Skin epidermis (tissue), 12 donors: Measurements from ENCODE around the gene FBXO46.
"Not testable (repeated sequence)": the region's sequence is repeated elsewhere in the genome, so short reads cannot be mapped to it uniquely, and the experiment has no call there.

Source experiments
- H3K27ac ChIP-seq, 21 experiments: fragments of 200-600 bp; sonication (generic) in 11 of 21; one replicate each; pipeline ENCODE4 v1.5.0; 2020; ENCODE audit warnings: mild to moderate bottlenecking in 3 of 21, inconsistent platforms in 2 of 21, moderate library complexity in 2 of 21
- H3K4me3 ChIP-seq, 7 experiments: fragments of 200-600 bp; sonication (generic) in 2 of 7; one replicate each; pipeline ENCODE4 v1.5.0; 2020; ENCODE audit warnings: inconsistent platforms in 2 of 7, mild to moderate bottlenecking in 2 of 7, moderate library complexity in 1 of 7

The FBXO46 gene

DNA sequence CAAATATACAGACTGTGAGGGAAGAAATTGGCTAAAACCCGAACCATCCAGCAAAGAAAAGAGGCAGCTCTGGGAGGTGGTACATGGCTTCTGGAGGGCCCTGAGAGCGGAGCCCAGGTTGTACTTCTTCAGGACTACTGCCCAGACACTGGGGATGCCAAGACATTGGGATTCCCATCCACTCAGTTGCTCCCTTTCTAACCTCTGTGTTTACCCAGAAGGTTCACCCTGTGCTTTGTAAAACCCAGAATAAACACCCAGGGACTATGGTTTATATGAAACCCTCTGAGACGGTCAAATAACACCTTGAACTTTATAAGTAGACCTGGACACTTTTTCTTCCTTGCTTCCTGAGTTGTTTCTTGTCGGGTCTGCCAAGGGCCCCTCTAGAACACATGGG is 12.3 kb upstream of the FBXO46 start:
- no peak overlapping the region for H3K27ac ChIP-seq

DNA sequence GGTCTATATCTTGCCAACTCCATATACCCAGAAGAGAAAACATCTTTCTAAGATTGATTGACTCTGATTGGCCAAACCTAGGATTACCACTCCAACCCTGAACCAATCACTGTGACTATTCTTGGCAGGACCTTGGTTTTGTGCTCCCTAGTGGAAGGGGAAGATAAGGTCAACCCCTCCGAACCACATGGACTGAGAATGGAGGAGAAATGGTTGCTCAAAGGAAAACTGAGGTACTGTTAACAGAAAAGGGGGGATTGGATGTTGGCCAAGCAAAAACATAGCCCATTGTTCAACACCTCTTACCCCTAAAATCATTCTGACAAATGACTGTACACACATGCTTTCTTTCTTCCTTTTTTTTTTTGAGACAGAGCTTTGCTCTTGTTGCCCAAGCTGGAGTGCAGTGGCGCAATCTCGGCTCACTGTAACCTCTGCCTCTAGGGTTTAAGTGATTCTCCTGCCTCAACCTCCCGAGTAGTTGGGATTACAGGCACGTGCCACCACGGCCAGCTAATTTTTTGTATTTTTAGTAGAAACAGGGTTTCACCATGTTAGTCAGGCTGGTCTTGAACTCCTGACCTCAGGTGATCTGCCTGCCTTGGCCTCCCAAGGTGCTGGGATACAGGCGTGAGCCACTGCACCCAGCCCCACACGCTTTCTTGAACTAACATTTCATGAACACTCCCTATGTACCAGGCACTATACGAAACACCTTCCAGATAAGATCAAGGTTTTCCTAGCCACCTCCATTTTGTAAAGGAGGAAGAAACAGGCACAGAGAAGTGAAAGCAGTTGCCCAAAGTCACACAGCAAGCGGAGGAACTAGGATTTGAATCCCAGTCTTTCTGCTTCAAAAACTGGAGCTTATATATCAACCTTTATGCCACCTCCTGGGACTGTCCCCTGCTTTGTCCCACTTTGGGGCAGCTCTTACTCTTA is 9.1 kb upstream of the FBXO46 start:
- Histone ChIP-seq H3K27ac (no peak overlapping the region), H3K4me3 (no peak overlapping the region)

More for the DNA sequence above, 12.3 kb upstream of the FBXO46 start:
- H3K4me3 ChIP-seq: no peak overlapping the region

DNA sequence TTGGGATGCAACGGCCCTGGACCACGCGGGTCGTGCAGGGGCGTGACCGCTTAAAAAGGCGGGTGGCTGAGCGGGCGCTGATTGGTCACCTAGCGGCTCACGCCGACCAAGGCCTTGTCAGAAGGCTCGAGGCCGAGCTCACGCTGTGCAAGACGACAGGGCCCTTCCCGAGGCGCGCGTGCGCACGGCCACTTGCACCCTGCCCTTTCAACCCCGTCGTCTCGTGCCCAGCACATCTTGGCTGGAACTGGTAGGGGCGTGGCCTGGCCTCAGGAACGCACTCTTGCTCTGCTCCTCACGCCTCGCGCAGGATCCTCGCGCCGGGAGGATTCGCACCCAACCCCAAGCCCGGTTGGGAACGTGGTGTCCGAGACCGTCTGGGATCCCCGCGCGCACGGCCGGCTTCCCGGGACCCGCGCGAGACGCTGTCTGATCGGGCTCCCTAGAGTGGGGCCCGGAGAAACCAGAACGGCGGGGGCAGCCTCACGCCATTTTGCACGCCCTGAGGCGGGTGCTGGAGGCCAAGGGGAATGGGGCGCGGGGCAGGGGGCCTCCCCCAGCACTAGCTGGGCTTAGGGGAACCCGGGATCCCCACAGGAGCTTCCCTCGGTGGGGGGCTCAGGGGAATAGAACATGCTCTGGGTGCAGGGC is 2.6 kb upstream of the FBXO46 start, which contains the start of gene MEIOSIN:
MEIOSIN (plus strand) TSS at position 280 of the 651 bp plus-strand sequence. CDS start 1,938 bp downstream, outside the sequence.
- Histone ChIP-seq H3K27ac (no peak within 1 kb of the TSS), H3K4me3 (no peak within 1 kb of the TSS)

DNA sequence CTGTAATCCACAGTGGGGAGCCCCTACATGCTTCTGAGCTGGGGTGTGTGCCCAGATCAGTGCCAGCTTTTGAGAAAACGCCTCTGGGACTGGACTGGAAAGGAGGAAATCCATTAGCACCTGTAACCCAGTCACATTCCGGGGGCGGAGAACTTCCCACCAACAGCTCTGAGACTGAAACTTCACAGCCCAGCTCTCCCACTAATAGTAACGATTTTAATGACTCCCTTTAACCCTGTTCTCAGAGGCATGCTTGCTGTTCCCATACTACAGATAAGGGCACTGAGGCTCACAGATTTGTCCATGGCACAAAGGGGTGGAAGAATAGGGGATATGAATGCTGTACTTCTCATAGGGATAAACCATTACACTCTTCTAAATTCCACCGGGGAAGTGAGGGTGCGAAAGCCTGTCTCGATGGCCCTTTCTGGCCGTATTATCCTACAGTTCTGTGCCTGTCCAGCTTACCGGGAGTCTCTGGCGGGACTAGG is 851 bp downstream of the FBXO46 start:
- peak overlapping the region in 20 of 21 experiments; percentile 74 to 93 (median 88) for H3K27ac ChIP-seq

DNA sequence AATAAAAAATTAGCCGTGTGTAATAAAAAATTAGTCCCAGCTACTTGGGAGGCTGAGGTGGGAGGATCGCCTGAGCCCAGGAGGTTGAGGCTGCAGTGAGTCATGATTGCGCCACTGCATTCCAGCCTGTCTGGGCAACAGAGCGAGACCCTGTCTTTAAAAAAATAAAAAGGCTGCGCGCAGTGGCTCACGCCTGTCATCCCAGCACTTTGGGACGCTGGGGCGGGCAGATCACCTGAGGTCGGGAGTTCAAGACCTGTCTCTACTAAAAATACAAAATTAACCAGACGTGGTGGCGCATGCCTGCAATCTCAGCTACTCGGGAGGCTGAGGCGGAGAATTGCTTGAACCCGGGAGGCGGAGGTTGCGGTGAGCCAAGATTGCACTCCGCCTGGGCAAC is 2.0 kb downstream of the FBXO46 start:
- peak overlapping the region in 2 of 21 experiments; percentile 37 to 87 for H3K27ac ChIP-seq
- H3K4me3 ChIP-seq: not testable (repeated sequence)

More for the DNA sequence above, 851 bp downstream of the FBXO46 start:
- peak overlapping the region; percentile 57 to 91 (median 84) for H3K4me3 ChIP-seq

DNA sequence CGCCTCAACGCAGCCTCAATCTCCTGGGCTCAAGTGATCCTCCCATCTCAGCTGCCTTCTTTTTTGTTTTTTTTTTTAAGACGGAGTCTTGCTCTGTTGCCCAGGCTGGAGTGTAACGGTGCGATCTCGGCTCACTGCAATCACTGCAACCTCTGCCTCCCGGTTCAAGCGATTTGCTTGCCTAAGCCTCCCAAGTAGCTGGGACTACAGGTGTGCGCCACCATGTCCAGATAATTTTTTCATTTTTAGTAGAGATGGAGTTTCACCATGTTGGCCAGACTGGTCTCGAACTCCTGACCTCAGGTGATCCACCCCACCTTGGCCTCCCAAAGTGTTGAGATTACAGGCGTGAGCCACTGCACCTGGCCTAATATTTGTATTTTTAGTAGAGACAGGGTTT is 10.6 kb downstream of the FBXO46 start:
- not testable (repeated sequence) for H3K4me3 ChIP-seq
- H3K27ac ChIP-seq: peak overlapping the region in 3 of 21 experiments; percentile 22 to 39 (median 34)

DNA sequence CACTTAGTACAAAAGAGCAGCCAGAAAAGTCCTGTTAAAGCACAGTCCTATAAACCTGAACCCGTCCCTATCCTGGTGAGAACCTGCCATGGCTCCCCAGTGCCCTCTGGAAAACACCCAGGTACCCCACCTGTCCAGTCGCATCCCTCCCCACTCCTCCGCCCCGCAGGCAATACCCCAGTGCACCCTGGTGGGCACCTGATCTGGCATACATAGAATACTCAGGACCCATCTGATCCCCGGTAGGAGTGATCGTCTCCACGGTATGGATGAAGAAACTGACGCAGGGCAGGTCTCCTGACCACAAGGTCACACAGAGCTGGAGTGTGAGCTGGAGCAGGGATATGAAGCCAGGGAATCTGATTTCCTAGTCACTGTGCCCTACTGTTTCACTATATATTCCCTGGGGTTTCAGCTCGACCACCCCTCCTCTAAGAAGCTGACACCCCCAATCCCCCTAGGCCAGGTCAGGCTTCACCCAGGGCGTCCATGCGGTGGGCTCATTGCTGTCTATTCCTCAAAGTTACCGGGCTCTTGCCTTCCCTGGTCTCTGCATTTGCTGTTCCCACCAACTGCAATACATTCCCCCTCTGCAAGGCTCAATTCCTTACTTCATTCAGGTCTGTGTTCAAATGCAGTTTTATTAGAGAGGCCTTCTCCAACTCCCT is 12.6 kb downstream of the FBXO46 start:
- H3K4me3 ChIP-seq: peak overlapping the region; percentile 52 to 62 (median 56)
- H3K27ac ChIP-seq: peak overlapping the region in 20 of 21 experiments; percentile 62 to 98 (median 92)

DNA sequence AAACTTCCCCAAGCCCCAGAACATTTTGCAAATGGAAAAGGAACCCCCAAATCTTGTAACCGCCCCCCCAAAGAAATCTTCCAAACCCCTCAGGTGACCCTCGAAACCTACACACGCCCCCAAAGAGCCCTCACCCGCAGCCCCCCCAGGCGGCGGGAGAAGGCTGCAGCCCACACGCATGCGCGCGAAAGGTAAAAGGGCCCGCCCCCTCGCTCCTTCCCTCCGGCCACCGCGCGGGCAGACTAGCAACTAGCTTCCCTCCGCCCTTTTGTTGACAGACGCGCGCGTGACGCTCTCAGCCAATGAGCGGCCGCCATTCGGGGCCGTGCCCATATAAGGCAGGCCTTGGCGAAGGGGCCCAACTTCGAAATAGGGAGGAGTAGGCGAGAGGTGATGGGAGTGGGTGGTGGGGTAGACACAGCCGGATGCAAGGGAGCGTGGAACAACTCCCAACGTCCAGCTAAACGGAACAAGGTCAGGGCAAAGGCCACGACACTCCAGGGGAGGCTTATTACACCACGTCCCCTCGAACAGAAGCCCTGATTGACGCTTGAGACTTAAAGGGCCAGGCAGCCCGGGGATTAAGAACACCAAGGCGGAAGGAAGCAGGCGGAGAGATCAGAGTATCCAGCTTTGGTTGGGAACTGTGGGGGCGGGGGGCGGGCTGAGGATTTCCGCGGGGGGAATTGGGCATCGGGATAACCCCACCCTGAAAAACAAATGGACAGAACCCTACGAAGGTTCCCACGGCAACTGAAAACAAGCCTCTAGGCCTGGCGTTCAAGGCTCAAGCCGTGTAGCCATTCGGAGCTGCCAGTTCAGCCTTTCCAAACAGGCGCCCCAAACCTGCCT is 13.3 kb downstream of the FBXO46 start:
- peak overlapping the region; percentile 52 to 62 (median 56) for H3K4me3 ChIP-seq
- H3K27ac ChIP-seq: peak overlapping the region; percentile 33 to 98 (median 92)

DNA sequence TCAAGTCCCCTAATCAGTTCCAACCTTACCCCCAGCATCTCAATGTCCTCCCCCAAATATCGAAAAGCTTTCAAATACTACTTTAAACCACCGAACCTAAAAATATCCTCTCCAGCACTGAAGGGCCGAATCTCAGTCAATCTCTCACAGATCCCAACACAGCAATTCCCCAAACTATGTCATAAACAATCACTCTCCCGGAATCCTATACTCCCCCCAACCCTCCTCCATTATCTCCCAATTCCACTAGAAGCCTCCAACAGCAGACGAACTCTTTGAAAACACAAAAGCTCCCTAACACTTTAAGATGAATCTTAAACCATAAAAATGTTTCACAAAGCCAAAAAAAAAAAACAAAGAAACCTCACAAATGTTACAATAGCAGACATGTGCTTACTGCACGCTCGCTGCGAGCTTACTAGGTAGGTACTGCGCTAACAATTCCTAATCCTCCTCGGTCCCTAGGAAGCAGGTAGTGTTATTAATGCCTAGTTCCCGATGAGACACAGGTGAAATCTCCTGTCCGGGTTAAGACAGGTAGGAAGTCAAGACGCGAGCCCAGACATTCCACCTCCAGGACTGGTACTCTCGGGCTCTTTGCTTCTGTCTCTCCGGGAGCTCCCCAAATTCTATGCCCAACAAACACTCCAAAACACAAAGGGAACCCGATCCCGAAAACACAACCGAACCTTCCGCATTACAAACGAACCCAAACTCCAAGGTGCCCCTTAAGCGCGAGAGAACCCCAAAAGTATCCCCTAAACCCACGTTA is 14.2 kb downstream of the FBXO46 start:
- peak overlapping the region; percentile 52 to 62 (median 56) for H3K4me3 ChIP-seq
- peak overlapping the region; percentile 33 to 98 (median 90) for H3K27ac ChIP-seq

DNA sequence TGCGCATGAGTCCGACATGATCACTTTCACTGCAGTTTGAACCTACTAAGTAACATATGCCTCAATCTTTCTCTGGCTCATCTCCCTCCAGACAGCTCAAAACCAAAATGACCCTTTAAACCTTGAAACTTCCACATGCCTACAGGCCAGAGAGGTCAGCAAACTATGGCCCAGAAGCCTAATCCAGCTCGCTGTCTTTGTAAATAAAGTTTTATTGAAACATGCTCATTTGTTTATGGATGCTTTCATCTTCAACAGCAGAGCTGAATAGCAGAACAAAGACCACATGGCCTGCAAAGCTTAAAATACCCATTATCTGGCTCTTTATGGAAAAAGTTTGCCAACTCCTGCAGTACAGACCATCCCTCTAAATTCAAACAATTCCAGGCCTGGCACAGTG is 15.6 kb downstream of the FBXO46 start:
- H3K4me3 ChIP-seq: no peak overlapping the region
- peak overlapping the region in 1 of 21 experiments; percentile 17 for H3K27ac ChIP-seq

DNA sequence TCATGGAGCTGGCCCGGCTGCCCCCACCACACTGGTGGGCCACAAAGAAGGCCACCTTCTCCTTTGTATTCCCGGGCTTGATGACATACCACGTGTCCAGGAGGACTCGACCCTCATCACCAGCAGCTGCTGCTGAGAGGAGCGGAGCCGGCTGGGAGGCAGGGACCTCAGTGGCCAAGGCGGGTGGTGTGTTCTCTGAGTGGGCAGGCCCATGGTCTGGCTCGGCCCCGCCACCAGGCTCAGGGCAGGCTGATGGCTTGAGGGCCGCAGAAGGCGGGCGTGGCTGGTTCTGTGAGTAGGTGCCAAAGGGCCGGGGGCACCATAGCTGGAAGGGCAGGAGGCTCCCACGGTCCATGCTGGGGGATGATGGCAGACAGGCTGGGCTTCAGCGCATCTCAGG is 17.6 kb downstream of the FBXO46 start:
- H3K27ac ChIP-seq: no peak overlapping the region
- no peak overlapping the region for H3K4me3 ChIP-seq

DNA sequence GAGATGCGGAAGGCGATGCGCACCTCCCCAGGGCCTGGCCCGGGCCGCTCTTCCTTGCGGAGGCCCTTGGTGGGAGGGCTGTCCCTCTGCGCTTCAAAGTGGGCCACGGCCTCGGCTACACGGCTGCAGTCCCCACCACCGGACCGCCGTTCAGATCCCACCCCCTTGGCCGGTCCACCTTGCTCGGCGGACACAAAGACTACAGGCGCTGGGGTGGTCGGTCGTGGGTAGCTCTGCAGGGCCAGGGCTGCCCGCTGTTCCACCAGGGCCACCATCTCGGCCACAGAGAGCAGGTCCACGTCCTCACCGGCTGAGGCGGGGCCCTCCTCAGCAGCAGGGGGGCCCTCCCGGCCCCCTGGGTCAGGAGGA is 18.0 kb downstream of the FBXO46 start:
- H3K27ac ChIP-seq: no peak overlapping the region
- H3K4me3 ChIP-seq: no peak overlapping the region

DNA sequence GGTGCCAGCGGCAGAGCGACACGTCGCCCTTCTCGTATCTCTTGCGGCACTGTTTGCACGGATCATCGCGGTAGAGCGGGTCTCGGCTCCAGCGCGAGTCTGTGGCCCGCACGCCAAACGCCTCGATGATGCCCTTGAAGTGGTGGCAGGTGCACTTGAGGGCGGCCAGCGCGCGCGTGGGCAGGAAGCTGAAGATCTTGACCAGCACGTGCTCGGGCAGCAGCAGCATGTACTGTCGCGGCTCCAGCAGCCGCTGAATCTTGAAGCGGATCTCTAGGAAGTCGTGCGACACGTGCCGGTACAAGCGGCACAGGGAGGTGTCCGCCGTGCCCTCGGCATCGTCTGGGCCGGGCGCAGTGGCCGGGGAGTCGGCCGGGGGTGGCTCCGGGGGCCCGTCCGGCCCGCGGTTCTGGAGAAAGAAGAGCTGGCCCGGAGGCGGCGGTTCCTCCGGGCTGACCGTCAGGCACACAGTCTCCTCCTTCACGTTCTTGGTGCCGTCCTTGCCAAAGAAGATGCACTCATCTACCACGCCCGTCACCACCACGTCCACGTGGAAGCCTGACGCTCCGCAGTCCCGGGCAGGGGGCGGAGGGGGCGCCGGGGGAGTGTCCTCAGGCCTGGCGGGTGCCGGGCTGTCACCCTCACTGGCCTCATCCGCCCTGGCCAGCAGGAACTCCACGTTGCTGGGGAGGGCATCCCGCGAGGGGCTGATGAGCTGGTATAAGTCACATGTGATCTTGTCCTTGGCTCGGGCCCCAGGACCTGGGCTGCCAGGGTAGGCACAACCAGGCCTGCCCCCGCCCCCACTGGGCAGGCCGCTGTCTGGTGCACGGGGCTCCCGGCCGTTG is 18.6 kb downstream of the FBXO46 start:
- Histone ChIP-seq H3K27ac (no peak overlapping the region), H3K4me3 (no peak overlapping the region)

DNA sequence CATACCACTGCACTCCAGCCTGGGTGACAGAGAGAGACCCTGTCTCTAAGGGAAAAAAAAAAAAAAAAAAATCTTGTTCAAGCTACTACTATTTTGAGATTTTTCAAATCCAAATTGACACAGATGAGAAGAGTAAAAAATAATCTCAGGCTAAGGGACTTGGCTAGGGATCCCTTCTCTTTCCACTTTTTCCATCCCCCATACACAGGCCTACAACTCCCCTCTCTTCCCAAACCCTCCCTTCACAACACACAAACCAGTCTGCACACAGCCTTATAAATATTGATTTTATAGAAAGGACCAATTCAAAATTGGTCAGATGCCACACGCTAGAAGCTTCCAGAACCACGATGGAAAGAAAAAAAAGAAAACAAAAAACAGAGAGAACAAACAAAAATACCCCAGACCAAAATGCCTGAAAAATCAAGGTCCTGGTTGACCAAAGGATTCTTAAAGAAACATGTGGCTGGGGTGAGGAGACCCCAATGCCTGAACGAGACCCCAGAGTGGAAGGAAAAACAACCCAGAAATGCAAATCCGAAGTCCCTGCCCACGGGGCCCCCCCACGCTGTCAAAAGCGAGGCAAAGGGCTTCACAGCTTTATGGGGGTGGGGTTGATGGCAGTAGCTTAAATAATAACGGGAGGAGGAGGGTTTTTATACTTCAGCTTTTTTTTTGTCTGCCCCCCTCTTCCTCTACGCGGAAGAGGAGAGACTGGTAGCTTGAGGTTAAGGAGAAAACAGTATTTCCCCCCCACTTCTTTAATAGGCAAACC is 20.2 kb downstream of the FBXO46 start:
- H3K27ac ChIP-seq: no peak overlapping the region
- H3K4me3 ChIP-seq: no peak overlapping the region

DNA sequence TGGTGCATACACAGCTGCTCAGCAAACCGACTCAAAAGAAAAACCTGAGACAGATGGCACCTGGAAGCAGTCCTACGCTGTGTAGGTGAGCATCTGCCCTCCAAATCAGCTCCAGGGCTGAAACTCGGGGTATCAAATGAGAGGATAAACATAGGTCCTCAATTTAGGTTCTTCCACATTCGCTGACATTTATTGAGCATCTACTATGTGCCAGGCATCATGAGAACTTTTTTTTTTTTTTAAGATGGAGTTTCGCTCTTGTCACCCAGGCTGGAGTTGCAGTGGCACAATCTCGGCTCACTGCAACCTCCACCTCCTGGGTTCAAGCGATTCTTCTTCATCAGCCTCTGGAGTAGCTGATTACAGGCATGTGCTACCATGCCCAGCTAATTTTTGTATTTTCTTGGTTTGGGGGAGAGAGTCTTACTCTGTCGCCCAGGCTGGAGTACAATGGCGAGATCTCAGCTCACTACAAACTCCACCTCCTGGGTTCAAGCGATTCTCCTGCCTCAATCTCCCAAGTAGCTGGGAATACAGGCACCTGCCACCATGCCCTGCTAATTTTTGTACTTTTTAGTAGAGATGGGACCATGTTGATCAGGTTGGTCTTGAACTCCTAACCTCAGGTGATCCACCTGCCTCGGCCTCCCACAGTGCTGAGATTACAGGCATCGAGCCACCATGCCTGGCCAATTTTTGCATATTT is 24.8 kb downstream of the FBXO46 start:
- Histone ChIP-seq H3K27ac (no peak overlapping the region), H3K4me3 (no peak overlapping the region)

DNA sequence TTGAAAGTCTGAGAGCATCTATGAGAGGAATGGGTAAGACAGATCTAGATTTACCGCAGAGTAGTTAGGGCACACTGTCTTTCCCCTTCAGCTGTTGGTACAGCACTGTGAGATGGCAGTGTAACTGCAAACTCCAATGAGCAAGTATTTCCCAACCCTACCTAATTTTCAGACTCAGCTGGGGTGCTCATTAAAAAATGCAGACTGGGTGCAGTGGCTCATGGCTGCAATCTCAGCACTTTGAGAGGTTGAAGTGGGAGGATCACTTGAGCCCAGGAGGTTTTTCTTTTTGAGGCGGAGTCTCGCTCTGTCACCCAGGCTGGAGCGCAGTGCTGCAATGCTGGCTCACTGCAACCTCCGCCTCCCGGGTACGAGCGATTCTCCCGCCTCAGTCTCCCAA is 25.6 kb downstream of the FBXO46 start:
- H3K27ac ChIP-seq: no peak overlapping the region
- H3K4me3 ChIP-seq: no peak overlapping the region
